ENCODE results near the gene TCL1A. TPM values are rescaled to one million over a fixed set of nuclear protein-coding genes. Genes with fewer than 3 reads are reported as not detected.

TCL1A gene
- total RNA-seq, 1 donor from 2014 or later, result not detected

- H3K27me3 ChIP-seq, result no peaks in the 10 kb centered on the region
- H3K9me3 ChIP-seq (ENCODE audit: low read depth), result no peaks in the 10 kb centered on the region
- no peak for DNase-seq (ENCODE audit: low spot score)
- H3K4me2 ChIP-seq, result no peak overlapping the region
- no peaks in the 10 kb centered on the region for H3K9me3 Mint-ChIP-seq
- H3K27ac Mint-ChIP-seq, result no peak overlapping the region
- no peaks in the 10 kb centered on the region for H3K36me3 Mint-ChIP-seq
- H2AFZ ChIP-seq (replicated peaks), result no peak overlapping the region
- H3K4me1 ChIP-seq, result peaks cover 5% of the 10 kb centered on the region
- no peak for TF ChIP-seq EZH2phosphoT487 (IDR thresholded peaks at IDR 0.05)
- no peak for TF ChIP-seq CTCF (IDR thresholded peaks at IDR 0.05)
- no peak for TF ChIP-seq EZH2 (IDR thresholded peaks at IDR 0.05)
- no peaks in the 10 kb centered on the region for H3K36me3 ChIP-seq
- no peak overlapping the region for H3K4me3 Mint-ChIP-seq
- H3K9ac ChIP-seq, result no peak overlapping the region
- H3K27ac ChIP-seq, result no peak overlapping the region
- H3K4me1 Mint-ChIP-seq, result peaks cover 8% of the 10 kb centered on the region
- no peaks in the 10 kb centered on the region for H3K79me2 ChIP-seq (ENCODE audit: low read depth)
- no peak overlapping the region for H3K4me3 ChIP-seq
- H4K20me1 ChIP-seq (ENCODE audit: low read depth), result no peaks in the 10 kb centered on the region
- no peaks in the 10 kb centered on the region for H3F3A ChIP-seq (ENCODE audit: low read depth)
- peaks cover 7% of the 10 kb centered on the region for H3K27me3 Mint-ChIP-seq (ENCODE audit: insufficient read depth, low read depth)
Observed at GRCh38 chr14:95692109-95692508, 21.8 kb downstream of the TCL1A start.

- no peaks in the 10 kb centered on the region for H3K9me3 ChIP-seq (ENCODE audit: low read depth)
- Mint-ChIP-seq H3K36me3 (no peaks in the 10 kb centered on the region), H3K9me3 (no peaks in the 10 kb centered on the region), H3K4me3 (no peak overlapping the region), H3K27me3 (ENCODE audit: insufficient read depth, low read depth) (peaks cover 7% of the 10 kb centered on the region), H3K27ac (no peak overlapping the region), H3K4me1 (peaks cover 13% of the 10 kb centered on the region)
- H2AFZ ChIP-seq (replicated peaks), result no peak overlapping the region
- no peaks in the 10 kb centered on the region for H4K20me1 ChIP-seq (ENCODE audit: low read depth)
- no peak overlapping the region for H3K27ac ChIP-seq
- H3K4me3 ChIP-seq, result no peak overlapping the region
- no peaks in the 10 kb centered on the region for H3F3A ChIP-seq (ENCODE audit: low read depth)
- TF ChIP-seq EZH2 (IDR thresholded peaks at IDR 0.05) (no peak), EZH2phosphoT487 (IDR thresholded peaks at IDR 0.05) (no peak), CTCF (IDR thresholded peaks at IDR 0.05) (no peak)
- H3K4me2 ChIP-seq, result no peak overlapping the region
- H3K27me3 ChIP-seq, result no peaks in the 10 kb centered on the region
- no peak overlapping the region for H3K9ac ChIP-seq
- no peaks in the 10 kb centered on the region for H3K36me3 ChIP-seq
- H3K4me1 ChIP-seq, result peaks cover 5% of the 10 kb centered on the region
- no peak for DNase-seq (ENCODE audit: low spot score)
- no peaks in the 10 kb centered on the region for H3K79me2 ChIP-seq (ENCODE audit: low read depth)
Observed at GRCh38 chr14:95691591-95691990, 22.3 kb downstream of the TCL1A start.

- Histone ChIP-seq H3K9ac (no peak overlapping the region), H3F3A (ENCODE audit: low read depth) (no peaks in the 10 kb centered on the region), H3K4me1 (peaks cover 5% of the 10 kb centered on the region), H3K36me3 (no peaks in the 10 kb centered on the region), H3K27me3 (no peaks in the 10 kb centered on the region), H3K27ac (no peak overlapping the region), H4K20me1 (ENCODE audit: low read depth) (no peaks in the 10 kb centered on the region), H3K79me2 (ENCODE audit: low read depth) (no peaks in the 10 kb centered on the region), H3K4me2 (no peak overlapping the region), H3K9me3 (ENCODE audit: low read depth) (no peaks in the 10 kb centered on the region), H2AFZ (replicated peaks) (no peak overlapping the region), H3K4me3 (no peak overlapping the region)
- H3K4me3 Mint-ChIP-seq, result no peak overlapping the region
- H3K27me3 Mint-ChIP-seq (ENCODE audit: insufficient read depth, low read depth), result peaks cover 5% of the 10 kb centered on the region
- TF ChIP-seq EZH2 (IDR thresholded peaks at IDR 0.05) (no peak), EZH2phosphoT487 (IDR thresholded peaks at IDR 0.05) (no peak), CTCF (IDR thresholded peaks at IDR 0.05) (no peak)
- H3K36me3 Mint-ChIP-seq, result no peaks in the 10 kb centered on the region
- peaks cover 14% of the 10 kb centered on the region for H3K4me1 Mint-ChIP-seq
- no peaks in the 10 kb centered on the region for H3K9me3 Mint-ChIP-seq
- H3K27ac Mint-ChIP-seq, result no peak overlapping the region
- DNase-seq (ENCODE audit: low spot score), result no peak
Observed at GRCh38 chr14:95690815-95691214, 23.1 kb downstream of the TCL1A start.

Data from neural progenitor cell (in vitro differentiated cells).